HCT116 (cell line): ENCODE data around the gene MORN2. TPM values are rescaled to one million over a fixed set of nuclear protein-coding genes. Genes with fewer than 3 reads are reported as not detected.
"Not testable (repeated sequence)": the region's sequence is repeated elsewhere in the genome, so short reads cannot be mapped to it uniquely, and the experiment has no call there.

Experiments used
- ATAC-seq: fragments of 200-7000 bp; cut with Tn5 transposase; 2 replicates; pipeline ENCODE4 v1.9.1; 2020; ENCODE audit warnings: mild to moderate bottlenecking, moderate library complexity
- BruUV-seq: library from RNA; stranded (reverse); fragments of 400-500 nt; replicated peaks from 2 replicates; lab custom pipeline; 2021; lab: Mats Ljungman, UMichigan
- CTCF ChIA-PET: fragments of 300-600 bp; sonication (Branson Sonifier 250); formaldehyde crosslinking; loops from one replicate; lab custom pipeline; 2021; ENCODE audit warnings: antibody characterized with exemption; lab: Charles Lee
- POLR2A ChIA-PET: fragments of 300-600, 350-600 bp; sonication (Branson Sonifier 250); formaldehyde crosslinking; loops from one replicate; lab custom pipeline; 2021; ENCODE audit warnings: antibody characterized with exemption; lab: Charles Lee
- RAD21 ChIA-PET, 2 experiments: fragments of 300-600 bp; sonication (Branson Sonifier 250); formaldehyde crosslinking; loops; one replicate each; lab custom pipeline; 2023; ENCODE audit warnings: low total read pairs in 2 of 2; ENCODE audit not compliant: uncharacterized antibody in 2 of 2, unreplicated experiment in 2 of 2, low non-redundant PET in 1 of 2; lab: Charles Lee
- DNase-seq: peaks from one replicate; pipeline ENCODE4 v3.0.0-alpha.2; 2010; ENCODE audit warnings: low read depth, low spot score
- H2AFZ ChIP-seq: fragments of 200-600 bp; shearing (Covaris generic), sonication (generic); 2 replicates; pipeline ENCODE4 v1.6.1; 2017; ENCODE audit warnings: low read depth, mixed run types, mixed read lengths, antibody characterized with exemption, low read length; ENCODE audit not compliant: poor library complexity, severe bottlenecking
- H3K27ac ChIP-seq: 2 replicates; pipeline ENCODE4 v1.5.1; 2012; ENCODE audit warnings: low read depth, low read length
- H3K27me3 ChIP-seq: fragments of 200-600 bp; sonication (generic); 2 replicates; pipeline ENCODE4 v1.6.1; 2016; ENCODE audit warnings: mixed run types, low read length, mixed read lengths; ENCODE audit not compliant: insufficient read depth
- H3K36me3 ChIP-seq, 2 experiments: fragments of 200-500 bp in 1 of 2; fragments of 200-600 bp in 1 of 2; sonication (Bioruptor generic) in 1 of 2; sonication (generic) in 1 of 2; 2 replicates each; pipeline versions ENCODE4 v1.5.1 to v1.6.1; 2014 to 2016; ENCODE audit warnings: low read length in 2 of 2, inconsistent platforms in 1 of 2, mixed read lengths in 1 of 2, mixed run types in 1 of 2; ENCODE audit not compliant: insufficient read depth in 2 of 2, control insufficient read depth in 1 of 2
- H3K4me1 ChIP-seq, 2 experiments: fragments of 200-600 bp in 1 of 2; sonication (generic) in 1 of 2; 2 replicates each; pipeline versions ENCODE4 v1.5.1 to v1.6.1; 2012 to 2017; ENCODE audit warnings: low read length in 2 of 2, inconsistent platforms in 1 of 2, mild to moderate bottlenecking in 1 of 2, mixed read lengths in 1 of 2, mixed run types in 1 of 2, moderate library complexity in 1 of 2; ENCODE audit not compliant: insufficient read depth in 2 of 2, control insufficient read depth in 1 of 2
- H3K4me2 ChIP-seq: fragments of 200-600 bp; sonication (generic); 2 replicates; pipeline ENCODE4 v1.6.1; 2017; ENCODE audit warnings: mixed run types, low read length, mixed read lengths
- H3K4me3 ChIP-seq, 2 experiments: fragments of 200-600 bp in 1 of 2; sonication (generic) in 1 of 2; replicated peaks in 1 of 2; 2 replicates each; pipeline ENCODE4 v1.5.1; 2011 to 2016; ENCODE audit warnings: low read length in 2 of 2, control low read depth in 1 of 2, low read depth in 1 of 2, mild to moderate bottlenecking in 1 of 2, mixed read lengths in 1 of 2, mixed run types in 1 of 2
- H3K79me2 ChIP-seq: fragments of 200-600 bp; sonication (generic); 2 replicates; pipeline ENCODE4 v1.6.1; 2017; ENCODE audit warnings: mild to moderate bottlenecking, mixed run types, low read length, moderate library complexity, mixed read lengths; ENCODE audit not compliant: insufficient read depth
- H3K9ac ChIP-seq: fragments of 200-600 bp; sonication (generic); 2 replicates; pipeline ENCODE4 v1.6.1; 2016; ENCODE audit warnings: low read length, mixed read lengths
- H3K9me2 ChIP-seq: fragments of 200-600 bp; sonication (generic), shearing (Covaris generic); 2 replicates; pipeline ENCODE4 v1.6.1; 2017; ENCODE audit warnings: mixed run types, mild to moderate bottlenecking, moderate library complexity; ENCODE audit not compliant: insufficient read depth
- H3K9me3 ChIP-seq, 2 experiments: fragments of 200-500 bp in 1 of 2; fragments of 200-600 bp in 1 of 2; sonication (Bioruptor generic) in 1 of 2; sonication (generic) in 1 of 2; 2 replicates each; pipeline ENCODE4 v1.6.1; 2014 to 2017; ENCODE audit warnings: low read length in 2 of 2, mixed read lengths in 2 of 2, inconsistent platforms in 1 of 2, low read depth in 1 of 2, mild to moderate bottlenecking in 1 of 2, mixed run types in 1 of 2, moderate library complexity in 1 of 2; ENCODE audit not compliant: control insufficient read depth in 1 of 2, insufficient read depth in 1 of 2
- H4K20me1 ChIP-seq: fragments of 200-600 bp; sonication (generic), shearing (Covaris generic); 2 replicates; pipeline ENCODE4 v1.6.1; 2017; ENCODE audit warnings: mixed run types, mild to moderate bottlenecking, moderate library complexity; ENCODE audit not compliant: insufficient read depth
- YY1 ChIP-seq: IDR thresholded peaks from 2 replicates; pipeline ENCODE4 v1.6.1; 2011; ENCODE audit warnings: low read length, low read depth, moderate library complexity, mild to moderate bottlenecking; ENCODE audit not compliant: insufficient replicate concordance; ENCODE audit errors: extremely low read depth
- intact Hi-C: fragments of 100-400 bp; cut with micrococcal nuclease; formaldehyde crosslinking; loops from 2 replicates; pipeline ENCODE4 v1.10.0; 2022
- total RNA-seq: library from RNA; stranded (reverse); gene quantifications from one replicate; pipeline ENCODE4 v1.2.1, GENCODE V29; 2021; ENCODE audit not compliant: unreplicated experiment
- TF ChIP-seq, protein P1 (sequence below), 3 experiments: fragments of 200-600 bp in 1 of 3; sonication (generic) in 1 of 3; IDR thresholded peaks in 2 of 3; conservative IDR thresholded peaks in 1 of 3; 2 replicates each; pipeline ENCODE4 v1.5.1; 2012 to 2017; ENCODE audit warnings: low read depth in 2 of 3, low read length in 2 of 3, antibody characterized with exemption in 1 of 3, borderline replicate concordance in 1 of 3, control low read depth in 1 of 3, mild to moderate bottlenecking in 1 of 3, mixed read lengths in 1 of 3, mixed run types in 1 of 3, moderate library complexity in 1 of 3; ENCODE audit not compliant: insufficient read depth in 1 of 3
- TF ChIP-seq, protein P2 (sequence below): IDR thresholded peaks from 2 replicates; pipeline ENCODE4 v1.6.1; 2012

The MORN2 gene
- total RNA-seq, 1 experiment from 2014 or later = 11.9 TPM

DNA sequence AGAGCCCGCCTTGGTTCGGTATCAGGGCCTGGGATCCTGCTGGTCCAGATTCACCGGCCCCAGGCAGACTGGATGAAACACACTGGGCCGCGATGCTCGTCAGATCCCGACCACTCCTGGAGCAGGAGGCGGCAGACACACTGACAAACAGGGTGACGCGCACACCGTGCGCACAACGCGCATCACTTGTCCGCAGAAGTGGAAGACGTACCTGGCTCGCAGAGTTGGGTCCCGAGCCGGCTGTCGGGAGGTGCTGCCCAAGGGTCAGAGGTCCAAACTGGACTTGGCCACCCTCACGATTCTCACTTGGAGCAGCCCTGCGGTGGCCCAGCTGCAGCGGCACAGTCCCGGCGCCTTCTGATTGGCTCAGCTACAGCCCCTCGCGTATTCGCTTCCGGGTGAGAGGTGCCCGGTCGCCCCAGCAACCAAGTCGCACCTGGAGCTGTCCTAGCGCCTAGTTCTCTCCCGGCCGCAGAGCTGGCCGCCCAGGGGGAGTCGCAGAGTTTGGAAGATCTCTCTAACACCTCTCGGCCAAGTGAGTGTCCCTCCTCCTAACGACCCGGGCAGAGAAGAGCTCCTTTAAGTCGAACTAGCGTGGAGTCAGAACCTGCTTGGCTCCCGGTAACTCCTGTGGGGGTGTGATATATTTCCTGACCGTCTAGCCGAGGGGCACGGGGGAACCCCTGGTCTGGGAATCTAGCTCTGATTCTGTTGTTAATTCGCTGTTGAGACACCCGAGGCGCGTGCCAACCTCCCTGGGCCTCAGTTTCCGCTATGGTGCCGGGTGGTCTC is at the start of gene MORN2, which contains the start of gene DHX57 (continued):
- TF ChIP-seq, protein P1, sequence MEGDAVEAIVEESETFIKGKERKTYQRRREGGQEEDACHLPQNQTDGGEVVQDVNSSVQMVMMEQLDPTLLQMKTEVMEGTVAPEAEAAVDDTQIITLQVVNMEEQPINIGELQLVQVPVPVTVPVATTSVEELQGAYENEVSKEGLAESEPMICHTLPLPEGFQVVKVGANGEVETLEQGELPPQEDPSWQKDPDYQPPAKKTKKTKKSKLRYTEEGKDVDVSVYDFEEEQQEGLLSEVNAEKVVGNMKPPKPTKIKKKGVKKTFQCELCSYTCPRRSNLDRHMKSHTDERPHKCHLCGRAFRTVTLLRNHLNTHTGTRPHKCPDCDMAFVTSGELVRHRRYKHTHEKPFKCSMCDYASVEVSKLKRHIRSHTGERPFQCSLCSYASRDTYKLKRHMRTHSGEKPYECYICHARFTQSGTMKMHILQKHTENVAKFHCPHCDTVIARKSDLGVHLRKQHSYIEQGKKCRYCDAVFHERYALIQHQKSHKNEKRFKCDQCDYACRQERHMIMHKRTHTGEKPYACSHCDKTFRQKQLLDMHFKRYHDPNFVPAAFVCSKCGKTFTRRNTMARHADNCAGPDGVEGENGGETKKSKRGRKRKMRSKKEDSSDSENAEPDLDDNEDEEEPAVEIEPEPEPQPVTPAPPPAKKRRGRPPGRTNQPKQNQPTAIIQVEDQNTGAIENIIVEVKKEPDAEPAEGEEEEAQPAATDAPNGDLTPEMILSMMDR (IDR thresholded peaks at IDR 0.05 in 2 of 3, conservative IDR thresholded peaks at IDR 0.05 in 1 of 3; ENCODE audit: borderline replicate concordance in 1 of 3, insufficient read depth in 1 of 3, low read depth in 2 of 3, low read length in 2 of 3) = no peak
- TF ChIP-seq, protein P2, sequence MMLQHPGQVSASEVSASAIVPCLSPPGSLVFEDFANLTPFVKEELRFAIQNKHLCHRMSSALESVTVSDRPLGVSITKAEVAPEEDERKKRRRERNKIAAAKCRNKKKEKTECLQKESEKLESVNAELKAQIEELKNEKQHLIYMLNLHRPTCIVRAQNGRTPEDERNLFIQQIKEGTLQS = no peak
- no peak for TF ChIP-seq YY1

DNA sequence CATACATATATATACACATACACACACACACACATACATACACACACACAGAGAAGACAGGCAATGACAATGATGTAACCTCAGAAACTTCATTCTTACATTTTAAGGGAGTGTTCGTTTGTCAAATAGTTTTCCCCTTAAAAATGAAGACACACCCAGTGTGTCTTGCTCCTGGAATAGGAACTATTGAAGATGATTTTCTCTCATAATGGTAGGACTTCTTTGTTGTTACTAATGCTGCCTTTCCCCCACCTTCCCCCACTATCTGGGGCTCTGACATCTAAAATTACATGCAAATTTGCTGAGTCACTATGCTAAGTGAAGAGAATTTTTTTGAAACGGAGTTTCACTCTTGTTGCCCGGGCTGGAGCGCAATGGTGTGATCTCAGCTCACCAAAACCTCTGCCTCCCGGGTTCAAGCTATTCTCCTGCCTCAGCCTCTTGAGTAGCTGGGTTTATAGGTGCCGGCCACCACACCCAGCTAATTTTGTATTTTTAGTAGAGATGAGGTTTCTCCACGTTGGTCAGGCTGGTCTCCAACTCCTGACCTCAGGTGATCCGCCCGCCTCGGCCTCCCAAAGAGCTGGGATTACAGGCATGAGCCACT is 48.1 kb upstream of the MORN2 start:
- H3K4me3 ChIP-seq, H3K9me3 ChIP-seq, POLR2A ChIA-PET, H3K9me2 ChIP-seq, H3K4me1 ChIP-seq, H3K27ac ChIP-seq, H3K36me3 ChIP-seq, intact Hi-C loops, H3K79me2 ChIP-seq, H4K20me1 ChIP-seq, DNase-seq, BruUV-seq, H2AFZ ChIP-seq, CTCF ChIA-PET, H3K9ac ChIP-seq, RAD21 ChIA-PET, H3K27me3 ChIP-seq, ATAC-seq: not testable (repeated sequence)
- peak overlapping the region; percentile 12; the same call in 1 of the 2 replicates for H3K4me2 ChIP-seq
